ENCODE data around the gene HEXB. TPM values are rescaled to one million over a fixed set of nuclear protein-coding genes. Genes with fewer than 3 reads are reported as not detected.
A peak's percentile ranks its signal among the peaks of the same experiment; 100 is the strongest.

Gene HEXB
- total RNA-seq: 94.2 and 119 TPM in 2 replicates

DNA sequence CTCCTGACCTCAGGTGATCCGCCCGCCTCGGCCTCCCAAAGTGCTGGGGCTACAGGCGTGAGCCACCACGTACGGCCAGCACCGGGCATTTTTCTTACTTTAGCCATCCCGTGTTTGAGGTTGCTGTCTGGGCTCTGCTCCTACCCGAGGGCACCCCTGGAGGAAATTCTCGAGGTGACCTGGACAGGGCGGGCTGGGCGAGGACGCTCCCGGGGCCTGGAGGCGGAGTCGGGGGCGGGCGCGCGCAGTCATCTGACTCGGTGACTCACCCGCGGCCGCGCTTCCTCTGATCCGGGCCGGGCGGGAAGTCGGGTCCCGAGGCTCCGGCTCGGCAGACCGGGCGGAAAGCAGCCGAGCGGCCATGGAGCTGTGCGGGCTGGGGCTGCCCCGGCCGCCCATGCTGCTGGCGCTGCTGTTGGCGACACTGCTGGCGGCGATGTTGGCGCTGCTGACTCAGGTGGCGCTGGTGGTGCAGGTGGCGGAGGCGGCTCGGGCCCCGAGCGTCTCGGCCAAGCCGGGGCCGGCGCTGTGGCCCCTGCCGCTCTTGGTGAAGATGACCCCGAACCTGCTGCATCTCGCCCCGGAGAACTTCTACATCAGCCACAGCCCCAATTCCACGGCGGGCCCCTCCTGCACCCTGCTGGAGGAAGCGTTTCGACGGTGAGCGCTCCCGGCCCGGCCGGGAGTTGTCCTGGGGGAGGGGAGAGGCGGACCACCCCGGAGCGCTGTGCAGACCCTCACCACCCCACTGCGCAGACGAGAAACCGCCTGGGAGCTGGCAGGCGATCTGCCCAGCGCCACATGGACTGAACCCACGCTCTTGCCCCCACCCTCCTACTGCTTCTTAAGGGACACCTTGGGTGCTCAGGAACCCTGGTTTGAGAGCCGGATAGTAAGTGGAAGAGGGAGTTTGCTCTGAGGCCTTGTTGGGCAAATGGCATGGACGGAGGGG is at the start of gene HEXB:
Gene HEXB (plus strand): TSS at position 334 of the 952 bp plus-strand sequence. CDS start 28 bp downstream, at position 362.
- TF ChIP-seq, protein P1, sequence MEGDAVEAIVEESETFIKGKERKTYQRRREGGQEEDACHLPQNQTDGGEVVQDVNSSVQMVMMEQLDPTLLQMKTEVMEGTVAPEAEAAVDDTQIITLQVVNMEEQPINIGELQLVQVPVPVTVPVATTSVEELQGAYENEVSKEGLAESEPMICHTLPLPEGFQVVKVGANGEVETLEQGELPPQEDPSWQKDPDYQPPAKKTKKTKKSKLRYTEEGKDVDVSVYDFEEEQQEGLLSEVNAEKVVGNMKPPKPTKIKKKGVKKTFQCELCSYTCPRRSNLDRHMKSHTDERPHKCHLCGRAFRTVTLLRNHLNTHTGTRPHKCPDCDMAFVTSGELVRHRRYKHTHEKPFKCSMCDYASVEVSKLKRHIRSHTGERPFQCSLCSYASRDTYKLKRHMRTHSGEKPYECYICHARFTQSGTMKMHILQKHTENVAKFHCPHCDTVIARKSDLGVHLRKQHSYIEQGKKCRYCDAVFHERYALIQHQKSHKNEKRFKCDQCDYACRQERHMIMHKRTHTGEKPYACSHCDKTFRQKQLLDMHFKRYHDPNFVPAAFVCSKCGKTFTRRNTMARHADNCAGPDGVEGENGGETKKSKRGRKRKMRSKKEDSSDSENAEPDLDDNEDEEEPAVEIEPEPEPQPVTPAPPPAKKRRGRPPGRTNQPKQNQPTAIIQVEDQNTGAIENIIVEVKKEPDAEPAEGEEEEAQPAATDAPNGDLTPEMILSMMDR (conservative IDR thresholded peaks at IDR 0.05; ENCODE audit: low read depth, low read length): peak; percentile 8
- peak within 1 kb of the TSS; percentile 98 for H3K4me3 ChIP-seq (ENCODE audit: low read depth, low read length)
- DNase-seq (ENCODE audit: low read depth): no peak

DNA sequence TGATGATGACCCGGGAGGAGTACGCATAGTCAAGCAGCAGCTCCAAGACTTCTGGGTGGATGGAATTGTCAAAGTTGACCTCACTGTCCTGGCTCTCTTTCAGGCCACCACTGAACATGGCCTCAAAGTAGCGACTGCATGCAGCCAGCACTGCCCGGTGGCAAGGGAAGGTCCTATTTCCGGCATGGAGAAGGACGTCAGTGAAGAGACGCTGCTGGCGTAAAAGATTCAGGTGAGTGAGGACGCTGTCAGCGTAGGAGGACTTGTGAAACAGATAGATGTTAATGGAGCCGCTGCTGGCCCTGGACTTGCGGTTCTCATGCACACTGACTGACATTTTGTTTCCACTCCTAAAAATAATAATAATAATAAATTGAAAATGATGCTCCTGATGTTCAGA is 48.9 kb upstream of the HEXB start:
- TF ChIP-seq, protein P1 (conservative IDR thresholded peaks at IDR 0.05; ENCODE audit: low read depth, low read length): no peak

DNA sequence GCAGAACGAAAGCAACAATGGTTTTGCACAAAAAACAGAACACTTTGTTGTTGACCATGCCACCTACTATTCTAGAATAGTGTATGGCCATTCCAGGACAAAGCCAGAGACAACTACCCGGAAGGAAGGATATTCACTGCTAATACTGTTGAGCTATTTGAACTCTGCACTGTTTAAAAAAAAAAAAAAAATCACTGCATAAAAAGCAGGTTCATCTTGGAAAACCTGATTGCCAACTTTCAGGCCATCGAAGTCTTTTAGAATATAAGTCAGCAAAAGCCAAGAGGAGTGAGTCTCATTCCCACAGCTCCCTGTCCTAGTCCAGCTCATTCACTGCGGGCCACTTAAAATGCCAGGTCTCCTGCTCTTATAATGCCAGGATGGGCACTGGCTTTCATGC is 48.5 kb upstream of the HEXB start:
- no peak for DNase-seq (ENCODE audit: low read depth)
- TF ChIP-seq, protein P1 (conservative IDR thresholded peaks at IDR 0.05; ENCODE audit: low read depth, low read length): no peak
- H3K4me3 ChIP-seq (ENCODE audit: low read depth, low read length): no peak overlapping the region

More for the DNA sequence above, 48.9 kb upstream of the HEXB start:
- no peak overlapping the region for H3K4me3 ChIP-seq (ENCODE audit: low read depth, low read length)
- DNase-seq (ENCODE audit: low read depth): no peak

DNA sequence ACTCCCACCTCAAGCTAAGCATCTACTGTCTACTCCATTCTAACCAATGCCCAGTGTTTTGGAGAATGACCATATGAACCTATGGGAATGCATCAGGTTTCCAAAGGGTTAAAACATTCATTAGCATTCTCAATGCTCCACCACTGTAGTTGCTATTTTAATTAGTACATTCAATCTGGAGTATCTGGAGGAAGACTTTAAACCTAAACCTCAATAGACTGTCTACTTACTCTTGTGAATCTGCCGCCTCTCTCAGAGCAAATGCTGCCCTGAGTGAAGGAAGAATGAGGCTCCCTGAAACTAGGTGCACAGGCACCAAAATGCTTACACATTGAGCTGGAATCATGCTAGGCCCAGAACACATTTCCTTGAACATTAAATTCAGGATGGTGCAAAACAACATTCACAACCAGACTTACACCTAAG is 46.5 kb upstream of the HEXB start:
- TF ChIP-seq, protein P1 (conservative IDR thresholded peaks at IDR 0.05; ENCODE audit: low read depth, low read length): no peak
- DNase-seq (ENCODE audit: low read depth): no peak
- H3K4me3 ChIP-seq (ENCODE audit: low read depth, low read length): peak overlapping the region; percentile 98

DNA sequence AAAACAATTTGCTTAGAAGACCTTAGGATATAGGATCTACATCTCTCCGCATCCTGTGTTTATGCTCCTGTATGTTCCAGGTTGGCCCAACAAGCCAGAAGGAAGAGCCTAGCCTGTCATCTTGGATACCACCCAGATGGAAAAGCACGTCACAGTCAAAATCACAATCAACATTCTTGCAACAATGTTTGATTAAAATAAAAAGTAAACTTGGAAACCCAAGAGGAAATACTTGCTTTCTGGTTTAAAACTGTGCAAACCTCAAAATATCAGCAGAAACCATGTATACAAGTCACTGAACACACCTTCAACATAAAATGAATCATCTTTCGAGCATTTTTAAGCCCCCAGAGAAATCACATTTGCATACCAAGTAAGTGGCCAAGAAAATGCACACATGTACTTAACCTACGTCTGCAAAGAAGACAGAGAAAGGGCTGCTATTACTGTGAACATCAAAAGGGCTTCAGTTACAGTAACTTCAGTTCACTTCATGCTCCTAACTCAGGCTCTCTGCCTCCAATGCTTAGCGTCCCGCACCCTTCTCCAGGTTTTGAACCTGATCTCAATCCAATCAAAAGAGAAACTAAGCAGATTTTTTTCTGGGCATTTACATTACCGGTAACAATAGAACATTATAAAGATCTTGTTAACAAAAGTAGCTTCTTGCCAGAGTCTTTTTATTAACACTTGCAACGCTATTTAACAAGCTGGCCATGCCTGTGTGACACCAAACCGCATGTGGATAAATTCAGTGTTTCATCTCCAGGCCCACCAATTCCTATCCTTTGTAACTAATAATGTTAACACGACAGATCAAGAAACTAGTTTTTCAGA is 45.8 kb upstream of the HEXB start:
- TF ChIP-seq, protein P1 (conservative IDR thresholded peaks at IDR 0.05; ENCODE audit: low read depth, low read length): no peak
- DNase-seq (ENCODE audit: low read depth): no peak

DNA sequence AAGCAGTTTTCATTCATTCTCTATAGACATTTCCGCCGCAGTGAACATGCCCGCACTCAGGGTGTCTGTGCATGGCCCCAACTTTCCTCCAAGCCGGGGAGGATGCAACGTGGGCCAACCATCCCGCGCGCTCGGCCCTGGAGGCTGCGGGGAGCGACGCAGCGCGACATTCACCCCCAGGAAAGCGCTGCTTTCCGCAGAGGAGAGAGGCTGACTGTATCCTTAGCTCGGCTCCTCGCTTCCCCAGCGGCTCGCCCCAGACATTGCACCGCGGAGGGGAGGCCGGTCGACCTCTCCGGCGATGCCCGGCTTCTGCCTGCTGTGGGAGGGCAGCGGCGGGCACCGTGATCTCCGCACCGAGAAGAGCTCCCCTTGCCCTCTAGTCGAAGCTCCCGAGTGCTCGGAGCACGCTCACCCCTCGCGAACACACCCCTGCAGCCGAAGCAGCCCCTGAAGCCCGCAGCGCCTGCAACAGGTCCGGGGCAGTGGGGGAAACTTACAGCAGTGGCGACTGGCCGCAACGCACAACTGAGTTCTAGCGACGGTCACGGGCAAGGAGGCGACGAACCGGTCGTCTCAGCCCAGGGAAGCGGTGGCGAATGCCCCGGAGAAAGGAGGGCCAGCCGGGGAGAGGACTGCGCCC is 45.1 kb upstream of the HEXB start:
- no peak for DNase-seq (ENCODE audit: low read depth)
- TF ChIP-seq, protein P1 (conservative IDR thresholded peaks at IDR 0.05; ENCODE audit: low read depth, low read length): peak; percentile 31
- H3K4me3 ChIP-seq (ENCODE audit: low read depth, low read length): peak overlapping the region; percentile 98

More for the DNA sequence above, 45.8 kb upstream of the HEXB start:
- H3K4me3 ChIP-seq (ENCODE audit: low read depth, low read length): peak overlapping the region; percentile 98

All from epithelial cell of proximal tubule (primary cell).